ENCODE measurements around the gene RPL10A. TPM values are rescaled to one million over a fixed set of nuclear protein-coding genes. Genes with fewer than 3 reads are reported as not detected.

The RPL10A gene
- total RNA-seq, 2 experiments from 2014 or later, result 2,453 to 2,464 TPM

DNA sequence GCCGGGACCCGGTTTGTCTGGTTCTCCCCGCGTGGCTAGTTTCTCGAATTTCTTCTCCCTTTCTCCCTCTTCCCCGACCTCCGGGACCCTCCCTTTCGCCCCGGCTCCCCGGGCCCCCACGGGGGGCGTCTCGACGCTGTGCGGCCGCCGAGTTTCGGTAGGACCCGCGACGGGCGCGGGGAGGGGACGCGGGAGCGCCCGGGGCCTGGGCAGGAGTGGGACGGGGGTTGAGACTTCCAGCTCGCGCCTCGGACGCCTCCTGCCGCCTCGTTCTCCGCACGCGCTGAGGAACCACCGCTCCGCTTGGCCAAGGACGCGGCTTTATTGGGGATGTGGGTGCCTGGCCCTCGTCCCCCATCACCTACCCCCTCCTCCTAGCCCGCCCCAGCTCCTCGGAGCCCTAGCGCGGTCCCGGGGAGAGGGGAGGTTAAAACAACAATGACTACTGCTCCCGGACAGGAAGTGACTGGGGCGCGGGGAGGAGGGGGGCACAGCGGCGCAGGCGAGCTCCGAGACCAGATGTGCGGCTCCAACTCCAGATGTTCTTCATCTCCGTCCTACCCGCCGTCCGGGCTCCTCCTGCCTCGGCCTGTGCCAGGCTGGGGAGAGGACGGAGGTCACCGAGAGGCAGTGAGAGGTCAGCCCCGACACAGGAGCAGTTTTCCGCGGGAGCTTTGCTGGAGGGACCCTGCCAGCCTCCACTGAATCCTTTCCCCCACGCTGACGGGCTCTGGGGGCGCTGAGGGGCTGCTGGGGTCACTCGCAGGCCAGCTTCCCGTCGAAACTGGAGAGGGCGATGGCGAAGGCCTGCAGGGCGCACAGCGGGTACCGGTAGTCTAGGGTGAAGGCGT, 29.6 kb downstream of the RPL10A start:
- H3K9me3 Mint-ChIP-seq, result no peaks in the 10 kb centered on the region
- no peak overlapping the region for H3K27ac ChIP-seq (ENCODE audit: low read depth in 1 of 2, low read length in 2 of 2)
- ATAC-seq (ENCODE audit: poor library complexity) (peak; percentile 36), DNase-seq (peak in 13 of 14 experiments; percentile 4 to 62 (median 33))
- peaks cover 26% of the 10 kb centered on the region for H3K4me1 Mint-ChIP-seq (ENCODE audit: low read depth)
- peak overlapping the region; percentile 60 for H3K4me3 ChIP-seq (ENCODE audit: low read length)
- H3K27me3 Mint-ChIP-seq, result peaks cover 25% of the 10 kb centered on the region
- H3K36me3 ChIP-seq (ENCODE audit: insufficient read depth, low read length), result no peaks in the 10 kb centered on the region
- CTCF ChIA-PET, result interaction anchor here (1.3 kb wide), 1 partner anchor 29 kb away, joined by 3 read pairs; the partner anchor contains the start of gene RPL10A
- H3K36me3 Mint-ChIP-seq (ENCODE audit: low read depth), result no peaks in the 10 kb centered on the region
- H3K27me3 ChIP-seq (ENCODE audit: control insufficient read depth in 1 of 2, insufficient read depth in 2 of 2, low read length in 2 of 2), result peaks cover 3 to 16% of the 10 kb centered on the region in 2 experiments
- TF ChIP-seq, protein P1, sequence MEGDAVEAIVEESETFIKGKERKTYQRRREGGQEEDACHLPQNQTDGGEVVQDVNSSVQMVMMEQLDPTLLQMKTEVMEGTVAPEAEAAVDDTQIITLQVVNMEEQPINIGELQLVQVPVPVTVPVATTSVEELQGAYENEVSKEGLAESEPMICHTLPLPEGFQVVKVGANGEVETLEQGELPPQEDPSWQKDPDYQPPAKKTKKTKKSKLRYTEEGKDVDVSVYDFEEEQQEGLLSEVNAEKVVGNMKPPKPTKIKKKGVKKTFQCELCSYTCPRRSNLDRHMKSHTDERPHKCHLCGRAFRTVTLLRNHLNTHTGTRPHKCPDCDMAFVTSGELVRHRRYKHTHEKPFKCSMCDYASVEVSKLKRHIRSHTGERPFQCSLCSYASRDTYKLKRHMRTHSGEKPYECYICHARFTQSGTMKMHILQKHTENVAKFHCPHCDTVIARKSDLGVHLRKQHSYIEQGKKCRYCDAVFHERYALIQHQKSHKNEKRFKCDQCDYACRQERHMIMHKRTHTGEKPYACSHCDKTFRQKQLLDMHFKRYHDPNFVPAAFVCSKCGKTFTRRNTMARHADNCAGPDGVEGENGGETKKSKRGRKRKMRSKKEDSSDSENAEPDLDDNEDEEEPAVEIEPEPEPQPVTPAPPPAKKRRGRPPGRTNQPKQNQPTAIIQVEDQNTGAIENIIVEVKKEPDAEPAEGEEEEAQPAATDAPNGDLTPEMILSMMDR (IDR thresholded peaks at IDR 0.05), result no peak
- peak overlapping the region; percentile 38 for H3K27ac Mint-ChIP-seq
- peaks cover 29% of the 10 kb centered on the region for H3K4me1 ChIP-seq (ENCODE audit: insufficient read depth, low read length)
- intact Hi-C loops (cut with DNase I, micrococcal nuclease), result loop anchor here in 1 of 2 experiments (2.0 kb wide), 1 partner anchor 29 kb away; the partner anchor contains the start of gene RPL10A
- POLR2A ChIA-PET, result interaction anchor here (1.0 to 2.4 kb wide), 7 partner anchors 9 to 104 kb away, joined by 3 to 16 read pairs (median 4); partner anchors contain the start of genes FANCE and RPL10A
- H3K4me3 Mint-ChIP-seq, result peak overlapping the region; percentile 85
- H3K9me3 ChIP-seq (ENCODE audit: control insufficient read depth in 1 of 2, insufficient read depth in 1 of 2, low read length in 2 of 2), result peaks cover 0 to 7% of the 10 kb centered on the region in 2 experiments

DNA sequence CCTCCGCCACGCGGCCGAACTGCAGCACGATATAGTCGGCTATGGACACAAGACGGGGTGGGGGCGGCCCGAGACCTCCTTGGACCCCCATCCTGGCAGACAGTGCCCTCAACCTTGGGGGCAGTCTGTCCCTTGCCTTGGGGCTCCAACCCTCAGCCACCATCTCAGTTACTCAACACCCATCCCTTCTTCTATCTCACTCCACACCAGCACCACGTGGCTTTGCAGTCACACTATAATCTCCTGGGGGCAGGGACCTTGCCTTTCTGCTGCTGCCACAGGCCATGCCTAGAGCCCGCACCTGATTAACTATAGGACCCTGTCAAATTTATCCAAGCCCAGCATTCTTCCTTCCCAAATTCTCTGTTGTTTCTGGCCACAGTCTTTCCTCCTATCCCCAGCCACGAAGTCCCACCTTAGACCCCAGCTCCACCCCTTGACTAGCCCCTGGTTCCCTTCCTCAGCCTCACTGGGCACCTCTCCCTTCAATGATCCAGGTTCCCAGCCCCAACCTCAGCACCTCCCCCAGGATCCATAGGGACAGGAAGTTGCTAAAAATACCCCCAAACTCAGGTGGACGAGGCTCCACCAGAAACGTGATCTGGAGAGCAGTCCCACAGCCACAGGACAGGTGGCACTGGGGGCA, 30.3 kb downstream of the RPL10A start:
- H3K4me1 Mint-ChIP-seq (ENCODE audit: low read depth), result peaks cover 20% of the 10 kb centered on the region
- Histone ChIP-seq H3K4me3 (ENCODE audit: low read length) (peak overlapping the region; percentile 60), H3K27ac (ENCODE audit: low read depth in 1 of 2, low read length in 2 of 2) (no peak overlapping the region), H3K27me3 (ENCODE audit: control insufficient read depth in 1 of 2, insufficient read depth in 2 of 2, low read length in 2 of 2) (peaks cover 3 to 20% of the 10 kb centered on the region in 2 experiments), H3K36me3 (ENCODE audit: insufficient read depth, low read length) (no peaks in the 10 kb centered on the region), H3K4me1 (ENCODE audit: insufficient read depth, low read length) (peaks cover 29% of the 10 kb centered on the region), H3K9me3 (ENCODE audit: control insufficient read depth in 1 of 2, insufficient read depth in 1 of 2, low read length in 2 of 2) (peaks cover 0 to 7% of the 10 kb centered on the region in 2 experiments)
- no peaks in the 10 kb centered on the region for H3K9me3 Mint-ChIP-seq
- H3K27me3 Mint-ChIP-seq, result peaks cover 30% of the 10 kb centered on the region
- DNase-seq (no peak), ATAC-seq (ENCODE audit: poor library complexity) (no peak)
- intact Hi-C loops (cut with DNase I, micrococcal nuclease), result no loop called here
- no peaks in the 10 kb centered on the region for H3K36me3 Mint-ChIP-seq (ENCODE audit: low read depth)
- peak overlapping the region; percentile 38 for H3K27ac Mint-ChIP-seq
- ChIA-PET CTCF (interaction anchor here (1.3 kb wide), 1 partner anchor 30 kb away, joined by 3 read pairs; the partner anchor contains the start of gene RPL10A), POLR2A (interaction anchor here (1.1 to 1.3 kb wide), 3 partner anchors 10 to 54 kb away, joined by 3 to 4 read pairs (median 4); no protein-coding TSS in a partner anchor)
- TF ChIP-seq, protein P1 (IDR thresholded peaks at IDR 0.05), result no peak
- H3K4me3 Mint-ChIP-seq, result peak overlapping the region; percentile 85

DNA sequence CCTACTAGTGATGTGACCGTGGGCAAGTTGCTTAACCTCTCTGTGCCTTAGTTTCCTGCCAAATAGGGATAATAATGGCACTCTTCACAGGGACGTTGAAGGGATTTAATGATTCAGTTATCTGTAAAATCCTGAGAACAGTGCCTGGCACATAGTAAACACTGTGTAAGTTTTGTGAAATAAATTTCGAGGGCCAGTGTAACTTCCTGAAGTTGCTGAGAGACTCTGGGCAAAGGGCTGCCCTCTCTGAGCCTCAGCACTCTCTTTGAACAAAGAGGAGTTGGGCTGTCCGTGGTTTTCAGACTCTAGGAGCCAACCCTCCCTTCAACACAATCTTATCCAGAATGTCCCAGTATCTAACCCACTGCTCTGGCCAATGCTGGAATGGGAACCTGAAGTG, 31.2 kb downstream of the RPL10A start:
- no peak overlapping the region for H3K27ac ChIP-seq (ENCODE audit: low read depth in 1 of 2, low read length in 2 of 2)
- no peaks in the 10 kb centered on the region for H3K36me3 Mint-ChIP-seq (ENCODE audit: low read depth)
- H3K27ac Mint-ChIP-seq, result no peak overlapping the region
- H3K4me3 ChIP-seq (ENCODE audit: low read length), result no peak overlapping the region
- ChIA-PET CTCF (no interaction called here), POLR2A (no interaction called here)
- H3K27me3 Mint-ChIP-seq, result peaks cover 30% of the 10 kb centered on the region
- DNase-seq (no peak), ATAC-seq (ENCODE audit: poor library complexity) (no peak)
- H3K4me3 Mint-ChIP-seq, result no peak overlapping the region
- H3K27me3 ChIP-seq (ENCODE audit: control insufficient read depth in 1 of 2, insufficient read depth in 2 of 2, low read length in 2 of 2), result peaks cover 7 to 26% of the 10 kb centered on the region in 2 experiments
- no peaks in the 10 kb centered on the region for H3K36me3 ChIP-seq (ENCODE audit: insufficient read depth, low read length)
- H3K9me3 ChIP-seq (ENCODE audit: control insufficient read depth in 1 of 2, insufficient read depth in 1 of 2, low read length in 2 of 2), result peaks cover 0 to 7% of the 10 kb centered on the region in 2 experiments
- TF ChIP-seq, protein P1 (IDR thresholded peaks at IDR 0.05), result no peak
- H3K4me1 ChIP-seq (ENCODE audit: insufficient read depth, low read length), result peaks cover 22% of the 10 kb centered on the region
- peaks cover 14% of the 10 kb centered on the region for H3K4me1 Mint-ChIP-seq (ENCODE audit: low read depth)
- no peaks in the 10 kb centered on the region for H3K9me3 Mint-ChIP-seq
- intact Hi-C loops (cut with DNase I, micrococcal nuclease), result no loop called here

All from CD4-positive, alpha-beta T cell (primary cell).